Stimulated activated CD4-positive, alpha-beta T cell treated with anti-CD3 and anti-CD28 coated beads, Interleukin-4, amount 100 ng/mL, for 4 hours (primary cell): ENCODE results near the gene ZMAT3.
"Not testable (repeated sequence)": the region's sequence is repeated elsewhere in the genome, so short reads cannot be mapped to it uniquely, and the experiment has no call there.

ENCODE experiments used
- DNase-seq, 2 experiments: peaks; one replicate each; pipeline ENCODE4 v3.0.0-alpha.2; 2020

The ZMAT3 gene

GRCh38 chr3:179067839-179068238 lies 3.8 kb downstream of the ZMAT3 start:
- DNase-seq: no peak

GRCh38 chr3:179067291-179067690 lies 4.3 kb downstream of the ZMAT3 start:
- no peak for DNase-seq

GRCh38 chr3:179063945-179064560 lies 7.6 kb downstream of the ZMAT3 start:
- no peak for DNase-seq

- no peak for DNase-seq
These were observed 15.3 kb downstream of the ZMAT3 start for GRCh38 chr3:179056326-179056725.

GRCh38 chr3:179054565-179054964 lies 17.0 kb downstream of the ZMAT3 start:
- not testable (repeated sequence) for DNase-seq

GRCh38 chr3:179046497-179047353 lies 24.9 kb downstream of the ZMAT3 start:
- DNase-seq: no peak

- no peak for DNase-seq
These were observed 25.7 kb downstream of the ZMAT3 start for GRCh38 chr3:179045719-179046402.

- DNase-seq: not testable (repeated sequence)
These were observed 32.7 kb downstream of the ZMAT3 start for GRCh38 chr3:179038899-179039251.

- no peak for DNase-seq
These were observed 33.3 kb downstream of the ZMAT3 start for GRCh38 chr3:179038216-179038898.

- peak; percentile 43 to 50 for DNase-seq
These were observed 34.3 kb downstream of the ZMAT3 start for GRCh38 chr3:179037351-179037750.

GRCh38 chr3:179036626-179037300 lies 34.8 kb downstream of the ZMAT3 start:
- DNase-seq: no peak

- no peak for DNase-seq
These were observed 35.4 kb downstream of the ZMAT3 start for GRCh38 chr3:179036226-179036625.

- DNase-seq: no peak
These were observed 36.4 kb downstream of the ZMAT3 start for GRCh38 chr3:179035232-179035631.

- DNase-seq: not testable (repeated sequence)
These were observed 38.3 kb downstream of the ZMAT3 start for GRCh38 chr3:179033304-179033657.

GRCh38 chr3:179032454-179033303 lies 38.9 kb downstream of the ZMAT3 start:
- DNase-seq: not testable (repeated sequence)

- DNase-seq: no peak
These were observed 42.5 kb downstream of the ZMAT3 start for GRCh38 chr3:179029096-179029495.

- no peak for DNase-seq
These were observed 43.2 kb downstream of the ZMAT3 start for GRCh38 chr3:179028408-179028807.

- no peak for DNase-seq
These were observed 44.2 kb downstream of the ZMAT3 start for GRCh38 chr3:179027326-179027900.

GRCh38 chr3:179026636-179027035 lies 45.0 kb downstream of the ZMAT3 start:
- no peak for DNase-seq

GRCh38 chr3:179021119-179021903 lies 50.3 kb downstream of the ZMAT3 start:
- DNase-seq: no peak

- no peak for DNase-seq
These were observed 51.5 kb downstream of the ZMAT3 start for GRCh38 chr3:179020112-179020511.
